Measurements from ENCODE around the gene IFT80. TPM values are rescaled to one million over a fixed set of nuclear protein-coding genes. Genes with fewer than 3 reads are reported as not detected.

The IFT80 gene
- total and polyA plus RNA-seq, 2 donors (not counting 1 experiment from before 2014, with no cell fraction given), result 17.7 to 44.1 TPM

GRCh38 chr3:160286231-160286630, 112.8 kb downstream of the IFT80 start:
- intact Hi-C loops (cut with micrococcal nuclease), result no loop called here
- no peaks in the 10 kb centered on the region for H3K9me3 Mint-ChIP-seq (ENCODE audit: insufficient read depth)
- no peak for ATAC-seq (ENCODE audit: low read depth)
- no peak for TF ChIP-seq EZH2 (IDR thresholded peaks at IDR 0.05; ENCODE audit: borderline replicate concordance, insufficient read depth, low read depth, low read length, poor library complexity, severe bottlenecking)
- no peak for TF ChIP-seq CTCF (IDR thresholded peaks at IDR 0.05)
- Histone ChIP-seq H3K79me2 (ENCODE audit: control insufficient read depth, insufficient read depth, low read length) (no peaks in the 10 kb centered on the region), H3K9me3 (ENCODE audit: control extremely low read depth in 1 of 3, control insufficient read depth in 2 of 3, insufficient read depth in 1 of 3, low read length in 2 of 3) (no peaks in the 10 kb centered on the region), H3K9ac (ENCODE audit: low read length) (no peak overlapping the region), H3K27ac (ENCODE audit: low read length in 2 of 2) (no peak overlapping the region), H3K27me3 (replicated peaks in 1 of 4; ENCODE audit: control extremely low read depth in 1 of 4, control insufficient read depth in 3 of 4, insufficient read depth in 4 of 4, low read length in 3 of 4) (no peaks in the 10 kb centered on the region), H2AFZ (ENCODE audit: insufficient read depth, low read depth, low read length, poor library complexity, severe bottlenecking) (no peak overlapping the region), H3K4me1 (ENCODE audit: control insufficient read depth in 2 of 2, insufficient read depth in 2 of 2, low read length in 2 of 2) (no peaks in the 10 kb centered on the region), H3K4me3 (ENCODE audit: control extremely low read depth in 1 of 5, extremely low read depth in 1 of 5, insufficient read depth in 1 of 5, low read depth in 2 of 5, low read length in 4 of 5) (no peak overlapping the region), H3K4me2 (replicated peaks; ENCODE audit: low read depth, low read length, poor library complexity, severe bottlenecking) (no peak overlapping the region), H4K20me1 (ENCODE audit: control insufficient read depth, insufficient read depth, low read length, poor library complexity, severe bottlenecking) (no peaks in the 10 kb centered on the region), H3K36me3 (replicated peaks in 1 of 2; ENCODE audit: control extremely low read depth in 1 of 2, control insufficient read depth in 1 of 2, extremely low read depth in 1 of 2, insufficient read depth in 2 of 2, low read length in 1 of 2) (no peaks in the 10 kb centered on the region)
- H3K4me1 Mint-ChIP-seq, result no peaks in the 10 kb centered on the region
- ChIA-PET POLR2A (no interaction called here), CTCF (no interaction called here)
- no peak overlapping the region for H3K4me3 Mint-ChIP-seq
- H3K27ac Mint-ChIP-seq, result no peak overlapping the region
- DNase-seq, result no peak
- WGBS (ENCODE audit: insufficient coverage), result 38% methylated on average over 1 of the region's 1 CpG
- H3K27me3 Mint-ChIP-seq, result no peaks in the 10 kb centered on the region

GRCh38 chr3:160280836-160281235, 118.2 kb downstream of the IFT80 start:
- no peak overlapping the region for H3K9ac ChIP-seq (ENCODE audit: low read length)
- no peaks in the 10 kb centered on the region for H3K27me3 ChIP-seq (replicated peaks in 1 of 4; ENCODE audit: control extremely low read depth in 1 of 4, control insufficient read depth in 3 of 4, insufficient read depth in 4 of 4, low read length in 3 of 4)
- no peaks in the 10 kb centered on the region for H3K79me2 ChIP-seq (ENCODE audit: control insufficient read depth, insufficient read depth, low read length)
- H3K4me3 ChIP-seq (ENCODE audit: control extremely low read depth in 1 of 5, extremely low read depth in 1 of 5, insufficient read depth in 1 of 5, low read depth in 2 of 5, low read length in 4 of 5), result no peak overlapping the region
- no peak overlapping the region for H2AFZ ChIP-seq (ENCODE audit: insufficient read depth, low read depth, low read length, poor library complexity, severe bottlenecking)
- ATAC-seq (ENCODE audit: low read depth) (no peak), DNase-seq (no peak)
- peaks cover 2 to 10% of the 10 kb centered on the region in 2 experiments for H3K36me3 ChIP-seq (replicated peaks in 1 of 2; ENCODE audit: control extremely low read depth in 1 of 2, control insufficient read depth in 1 of 2, extremely low read depth in 1 of 2, insufficient read depth in 2 of 2, low read length in 1 of 2)
- WGBS (ENCODE audit: insufficient coverage), result 100% methylated on average over 1 of the region's 1 CpG
- Mint-ChIP-seq H3K4me3 (no peak overlapping the region), H3K27ac (no peak overlapping the region), H3K9me3 (ENCODE audit: insufficient read depth) (no peaks in the 10 kb centered on the region), H3K4me1 (no peaks in the 10 kb centered on the region), H3K27me3 (no peaks in the 10 kb centered on the region)
- H3K4me1 ChIP-seq (ENCODE audit: control insufficient read depth in 2 of 2, insufficient read depth in 2 of 2, low read length in 2 of 2), result no peaks in the 10 kb centered on the region
- TF ChIP-seq CTCF (IDR thresholded peaks at IDR 0.05) (no peak), EZH2 (IDR thresholded peaks at IDR 0.05; ENCODE audit: borderline replicate concordance, insufficient read depth, low read depth, low read length, poor library complexity, severe bottlenecking) (no peak)
- no peaks in the 10 kb centered on the region for H3K9me3 ChIP-seq (ENCODE audit: control extremely low read depth in 1 of 3, control insufficient read depth in 2 of 3, insufficient read depth in 1 of 3, low read length in 2 of 3)
- intact Hi-C loops (cut with micrococcal nuclease), result no loop called here
- no peak overlapping the region for H3K27ac ChIP-seq (ENCODE audit: low read length in 2 of 2)
- CTCF ChIA-PET, result no interaction called here
- H3K4me2 ChIP-seq (replicated peaks; ENCODE audit: low read depth, low read length, poor library complexity, severe bottlenecking), result no peak overlapping the region
- no peaks in the 10 kb centered on the region for H4K20me1 ChIP-seq (ENCODE audit: control insufficient read depth, insufficient read depth, low read length, poor library complexity, severe bottlenecking)
- POLR2A ChIA-PET, result no interaction called here
